ENCODE results near the gene BAZ1B. TPM values are rescaled to one million over a fixed set of nuclear protein-coding genes. Genes with fewer than 3 reads are reported as not detected.

The BAZ1B gene
- total RNA-seq, 1 experiment from 2014 or later: 127 TPM

DNA sequence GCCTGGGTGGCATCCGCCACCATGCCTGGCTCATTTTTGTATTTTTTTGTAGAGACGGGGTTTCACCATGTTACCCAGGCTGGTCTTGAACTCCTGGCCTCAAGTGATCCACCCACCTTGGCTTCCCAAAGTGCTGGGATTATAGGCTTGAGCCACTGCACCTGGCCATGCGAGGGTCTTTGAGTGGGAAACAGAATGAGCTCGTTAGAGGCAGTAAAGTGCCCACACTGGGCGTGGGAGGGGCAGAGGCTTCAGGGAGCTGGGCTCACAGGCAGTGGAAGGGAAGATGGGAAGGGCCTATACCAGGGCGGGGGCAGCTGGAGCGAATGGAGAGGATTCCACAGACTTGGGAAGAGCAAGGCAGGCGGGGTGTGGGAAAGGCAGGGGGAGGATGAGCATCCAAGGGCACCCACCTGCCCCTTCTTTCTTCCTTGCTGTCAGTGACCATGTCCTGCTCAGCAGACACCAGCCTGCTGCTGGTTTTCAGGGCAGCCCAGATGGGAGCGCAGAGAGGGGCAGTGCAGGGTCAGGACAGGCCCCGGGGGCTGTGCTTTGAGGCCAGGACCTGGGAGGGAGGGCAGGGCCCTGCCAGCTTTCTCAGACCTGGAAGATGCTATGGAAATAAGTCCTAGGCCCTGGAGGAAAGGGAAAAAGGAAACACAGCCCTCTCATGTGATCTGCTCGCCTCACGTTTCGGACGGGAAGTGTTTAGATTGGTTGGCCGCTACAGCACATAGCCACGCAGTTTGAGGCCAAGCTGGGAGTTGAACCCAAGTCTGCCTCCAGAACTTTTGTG, 84.3 kb downstream of the BAZ1B start:
- no peak overlapping the region for H3K4me3 ChIP-seq (ENCODE audit: low read depth, low read length, poor library complexity, severe bottlenecking)
- TF ChIP-seq EZH2 (IDR thresholded peaks at IDR 0.05; ENCODE audit: borderline replicate concordance, low read depth, low read length, poor library complexity, severe bottlenecking): no peak
- TF ChIP-seq, protein P1, sequence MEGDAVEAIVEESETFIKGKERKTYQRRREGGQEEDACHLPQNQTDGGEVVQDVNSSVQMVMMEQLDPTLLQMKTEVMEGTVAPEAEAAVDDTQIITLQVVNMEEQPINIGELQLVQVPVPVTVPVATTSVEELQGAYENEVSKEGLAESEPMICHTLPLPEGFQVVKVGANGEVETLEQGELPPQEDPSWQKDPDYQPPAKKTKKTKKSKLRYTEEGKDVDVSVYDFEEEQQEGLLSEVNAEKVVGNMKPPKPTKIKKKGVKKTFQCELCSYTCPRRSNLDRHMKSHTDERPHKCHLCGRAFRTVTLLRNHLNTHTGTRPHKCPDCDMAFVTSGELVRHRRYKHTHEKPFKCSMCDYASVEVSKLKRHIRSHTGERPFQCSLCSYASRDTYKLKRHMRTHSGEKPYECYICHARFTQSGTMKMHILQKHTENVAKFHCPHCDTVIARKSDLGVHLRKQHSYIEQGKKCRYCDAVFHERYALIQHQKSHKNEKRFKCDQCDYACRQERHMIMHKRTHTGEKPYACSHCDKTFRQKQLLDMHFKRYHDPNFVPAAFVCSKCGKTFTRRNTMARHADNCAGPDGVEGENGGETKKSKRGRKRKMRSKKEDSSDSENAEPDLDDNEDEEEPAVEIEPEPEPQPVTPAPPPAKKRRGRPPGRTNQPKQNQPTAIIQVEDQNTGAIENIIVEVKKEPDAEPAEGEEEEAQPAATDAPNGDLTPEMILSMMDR (conservative IDR thresholded peaks at IDR 0.05; ENCODE audit: low read depth, low read length): no peak
- peaks cover 8% of the 10 kb centered on the region for H3K4me1 ChIP-seq (ENCODE audit: insufficient read depth, low read length, poor library complexity, severe bottlenecking)
- H3K27me3 ChIP-seq (replicated peaks; ENCODE audit: insufficient read depth, low read depth, low read length, poor library complexity): no peaks in the 10 kb centered on the region
- H3K27ac ChIP-seq (ENCODE audit: low read depth, low read length, poor library complexity, severe bottlenecking): no peak overlapping the region
- H3K36me3 ChIP-seq (ENCODE audit: insufficient read depth, low read length, poor library complexity, severe bottlenecking): peaks cover 35% of the 10 kb centered on the region
- ChIA-PET POLR2A (ENCODE audit: low non-redundant PET) (no interaction called here), CTCF (interaction anchor here (0.9 kb wide), 1 partner anchor 114 kb away, joined by 3 read pairs; no protein-coding TSS in a partner anchor)
- intact Hi-C loops (cut with micrococcal nuclease; ENCODE audit: unreplicated experiment): no loop called here
- no peak for DNase-seq (ENCODE audit: low spot score)
- no TSS peak for BruUV-seq (replicated peaks)
- no peaks in the 10 kb centered on the region for H3K9me3 ChIP-seq (ENCODE audit: low read depth, low read length, poor library complexity, severe bottlenecking)

DNA sequence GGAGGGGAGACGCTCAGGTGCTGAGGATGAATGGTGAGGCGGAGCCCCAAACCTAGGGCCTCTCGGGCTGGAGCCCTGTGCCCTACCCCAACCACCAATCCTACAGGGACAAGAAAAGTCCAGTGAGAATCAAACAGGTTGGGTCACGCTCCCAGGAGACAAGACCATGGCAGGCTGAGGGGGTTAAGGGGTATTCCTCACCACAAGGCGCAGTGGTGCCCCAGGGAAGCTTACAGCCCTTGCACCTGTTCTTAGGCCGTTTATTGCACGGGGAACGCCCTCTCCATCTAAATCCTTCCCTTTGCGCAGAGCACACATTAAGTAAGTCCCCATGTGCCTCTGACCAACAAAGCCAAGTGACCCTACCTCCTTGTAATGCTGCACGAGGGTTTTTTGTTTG, 85.0 kb downstream of the BAZ1B start:
- H3K4me1 ChIP-seq (ENCODE audit: insufficient read depth, low read length, poor library complexity, severe bottlenecking): peaks cover 8% of the 10 kb centered on the region
- TF ChIP-seq EZH2 (IDR thresholded peaks at IDR 0.05; ENCODE audit: borderline replicate concordance, low read depth, low read length, poor library complexity, severe bottlenecking): no peak
- TF ChIP-seq, protein P1 (conservative IDR thresholded peaks at IDR 0.05; ENCODE audit: low read depth, low read length): no peak
- H3K27me3 ChIP-seq (replicated peaks; ENCODE audit: insufficient read depth, low read depth, low read length, poor library complexity): no peaks in the 10 kb centered on the region
- no peaks in the 10 kb centered on the region for H3K9me3 ChIP-seq (ENCODE audit: low read depth, low read length, poor library complexity, severe bottlenecking)
- BruUV-seq (replicated peaks): no TSS peak
- no peak overlapping the region for H3K27ac ChIP-seq (ENCODE audit: low read depth, low read length, poor library complexity, severe bottlenecking)
- H3K4me3 ChIP-seq (ENCODE audit: low read depth, low read length, poor library complexity, severe bottlenecking): no peak overlapping the region
- POLR2A ChIA-PET (ENCODE audit: low non-redundant PET): no interaction called here
- intact Hi-C loops (cut with micrococcal nuclease; ENCODE audit: unreplicated experiment): no loop called here
- H3K36me3 ChIP-seq (ENCODE audit: insufficient read depth, low read length, poor library complexity, severe bottlenecking): peaks cover 28% of the 10 kb centered on the region
- CTCF ChIA-PET: interaction anchor here (0.9 kb wide), 1 partner anchor 113 kb away, joined by 3 read pairs; no protein-coding TSS in a partner anchor
- DNase-seq (ENCODE audit: low spot score): no peak

- no peak overlapping the region for H3K4me3 ChIP-seq (ENCODE audit: low read depth, low read length, poor library complexity, severe bottlenecking)
- peak; percentile 52 for DNase-seq (ENCODE audit: low spot score)
Measured at GRCh38 chr7:73436031-73436929, 85.8 kb downstream of the BAZ1B start.

More at GRCh38 chr7:73436031-73436929, 85.8 kb downstream of the BAZ1B start:
- no peaks in the 10 kb centered on the region for H3K27me3 ChIP-seq (replicated peaks; ENCODE audit: insufficient read depth, low read depth, low read length, poor library complexity)
- intact Hi-C loops (cut with micrococcal nuclease; ENCODE audit: unreplicated experiment): no loop called here
- no TSS peak for BruUV-seq (replicated peaks)
- POLR2A ChIA-PET (ENCODE audit: low non-redundant PET): no interaction called here
- CTCF ChIA-PET: interaction anchor here (1.2 kb wide), 1 partner anchor 113 kb away, joined by 3 read pairs; no protein-coding TSS in a partner anchor
- H3K36me3 ChIP-seq (ENCODE audit: insufficient read depth, low read length, poor library complexity, severe bottlenecking): peaks cover 21% of the 10 kb centered on the region
- peaks cover 8% of the 10 kb centered on the region for H3K4me1 ChIP-seq (ENCODE audit: insufficient read depth, low read length, poor library complexity, severe bottlenecking)
- H3K9me3 ChIP-seq (ENCODE audit: low read depth, low read length, poor library complexity, severe bottlenecking): no peaks in the 10 kb centered on the region
- H3K27ac ChIP-seq (ENCODE audit: low read depth, low read length, poor library complexity, severe bottlenecking): no peak overlapping the region
- TF ChIP-seq, protein P1 (conservative IDR thresholded peaks at IDR 0.05; ENCODE audit: low read depth, low read length): no peak
- no peak for TF ChIP-seq EZH2 (IDR thresholded peaks at IDR 0.05; ENCODE audit: borderline replicate concordance, low read depth, low read length, poor library complexity, severe bottlenecking)

All from A673 (cell line).